HG02759 (cell line): Measurements from ENCODE around the gene LRRC75A.
"Not testable (repeated sequence)": the region's sequence is repeated elsewhere in the genome, so short reads cannot be mapped to it uniquely, and the experiment has no call there.

Experiments used
- ATAC-seq: cut with Tn5 transposase; IDR thresholded peaks from one replicate; pipeline ENCODE4 v1.9.1; 2021; ENCODE audit warnings: mild to moderate bottlenecking, moderate library complexity; ENCODE audit not compliant: unreplicated experiment

LRRC75A gene

DNA sequence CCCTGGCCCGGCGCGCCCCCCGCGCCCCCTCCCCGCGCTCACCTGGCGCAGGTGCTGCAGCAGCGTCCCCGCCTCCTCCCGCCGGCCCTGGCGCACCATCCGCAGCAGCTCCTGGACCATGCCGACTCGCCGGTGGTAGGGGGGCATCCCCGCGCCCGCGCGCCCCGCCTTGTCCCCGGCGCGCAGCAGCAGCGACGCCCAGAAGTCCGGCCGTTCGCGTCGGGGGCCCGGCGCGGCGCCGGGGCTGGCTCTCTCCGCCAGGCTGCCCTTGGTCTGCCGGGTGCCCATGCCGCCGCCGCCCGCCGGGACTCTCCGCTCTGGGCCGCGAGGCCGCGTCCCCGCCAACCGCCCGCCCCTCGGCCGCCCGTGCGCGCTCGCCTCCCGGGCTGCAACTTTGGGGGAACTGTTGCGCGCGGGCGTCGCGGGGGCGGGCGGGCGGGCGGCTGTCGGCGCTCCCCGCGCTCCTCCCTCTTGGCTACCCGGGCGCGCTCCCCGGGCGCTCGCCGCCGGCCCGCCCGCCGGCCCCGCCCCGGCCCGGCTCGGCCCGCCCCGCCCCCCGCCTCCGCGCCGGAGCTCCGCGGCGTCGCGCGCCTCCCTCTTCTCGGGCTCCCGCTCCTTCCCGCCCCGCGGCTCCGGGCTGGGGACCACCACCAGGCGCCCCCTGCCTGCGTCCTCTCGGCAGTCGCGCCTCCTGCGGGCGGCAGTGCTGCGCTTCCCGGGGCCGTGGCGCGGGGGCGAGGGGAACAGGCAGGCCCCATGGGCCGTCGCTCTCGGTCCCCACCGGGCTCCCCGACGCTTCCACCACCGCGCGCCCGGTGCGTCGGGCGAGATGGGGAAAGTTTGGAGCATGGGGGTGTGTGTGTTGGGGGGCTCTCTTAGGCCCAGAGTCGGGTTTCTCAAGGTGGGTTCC is at the start of gene LRRC75A:
TSS of gene LRRC75A (minus strand) at position 491 of the 910 bp plus-strand sequence. CDS start at position 288, 203 bp downstream.
- peak; percentile 75 for ATAC-seq

DNA sequence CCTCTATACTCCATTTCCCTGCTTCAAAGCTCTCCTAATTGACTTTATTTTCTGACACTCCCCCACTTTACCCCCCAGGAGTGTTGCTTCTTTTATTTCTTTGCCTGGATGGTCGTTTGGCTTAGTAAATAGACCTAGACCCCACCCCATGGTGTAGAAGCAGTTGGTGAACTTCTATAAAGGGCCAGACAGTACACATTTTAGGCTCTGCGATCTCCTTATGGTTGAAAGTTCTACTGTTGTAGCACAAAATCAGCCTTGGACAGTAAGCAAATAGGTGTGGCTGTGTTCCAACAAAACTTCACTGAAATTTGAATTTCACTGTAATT is 45.1 kb upstream of the LRRC75A start:
- no peak for ATAC-seq

DNA sequence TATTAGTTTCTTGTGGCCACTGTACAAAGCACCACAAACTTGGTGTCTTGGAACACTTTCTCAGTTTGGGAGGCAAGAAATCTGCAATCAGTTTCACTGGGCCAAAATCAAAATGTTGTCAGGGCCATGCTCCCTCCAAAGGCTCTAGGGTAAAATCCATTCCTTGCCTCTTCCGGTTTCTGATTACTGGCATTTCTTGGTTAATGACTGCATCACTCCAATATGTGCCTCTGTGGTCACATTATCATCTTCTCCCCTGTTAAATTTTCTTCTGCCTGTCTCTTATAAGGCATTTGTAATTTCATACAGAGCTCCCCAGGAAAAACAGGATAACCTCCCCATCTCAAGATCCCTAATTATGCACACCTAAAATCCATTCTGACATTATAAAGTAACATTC is 42.2 kb upstream of the LRRC75A start:
- ATAC-seq = no peak

DNA sequence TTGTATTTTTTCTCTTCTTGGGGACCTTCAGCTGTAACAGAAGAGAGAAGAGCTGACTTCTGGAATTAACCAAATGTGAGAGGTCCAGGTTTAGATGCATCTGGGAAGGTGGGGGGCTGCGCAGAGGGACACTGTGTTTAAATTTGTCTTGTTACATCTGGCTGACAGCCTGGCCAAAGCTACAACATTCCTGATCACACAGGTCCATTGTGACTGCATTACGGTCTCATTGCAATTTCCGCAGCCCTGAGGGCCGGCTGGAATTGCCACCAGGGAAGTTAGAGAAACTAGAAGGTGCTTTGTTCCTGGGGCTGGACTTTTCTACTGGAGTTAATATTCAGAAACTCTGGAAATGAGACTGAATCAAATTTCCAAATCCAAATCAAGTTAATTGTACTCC is 37.9 kb upstream of the LRRC75A start:
- no peak for ATAC-seq

DNA sequence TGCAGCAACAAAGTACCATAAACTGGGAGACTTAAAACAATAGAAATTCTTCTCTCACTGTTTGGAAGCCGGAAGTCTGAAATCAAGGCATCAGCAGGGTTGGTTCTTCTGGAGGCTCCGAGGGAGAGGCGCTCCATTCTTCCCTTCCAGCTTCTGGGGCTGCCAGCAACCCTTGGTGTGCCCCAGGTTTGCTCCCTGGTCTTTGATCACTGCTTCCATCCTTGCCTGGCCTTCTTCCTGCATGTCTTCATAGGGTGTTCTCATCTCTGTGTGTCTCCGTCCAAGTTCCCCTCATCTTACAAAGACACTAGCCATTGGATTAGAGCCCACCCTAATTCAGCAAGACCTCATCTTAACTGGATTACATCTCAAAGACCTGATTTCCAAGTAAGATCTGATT is 35.3 kb upstream of the LRRC75A start:
- ATAC-seq = no peak

GRCh38 chr17:16525556-16525955 is 33.6 kb upstream of the LRRC75A start:
- ATAC-seq = not testable (repeated sequence)

DNA sequence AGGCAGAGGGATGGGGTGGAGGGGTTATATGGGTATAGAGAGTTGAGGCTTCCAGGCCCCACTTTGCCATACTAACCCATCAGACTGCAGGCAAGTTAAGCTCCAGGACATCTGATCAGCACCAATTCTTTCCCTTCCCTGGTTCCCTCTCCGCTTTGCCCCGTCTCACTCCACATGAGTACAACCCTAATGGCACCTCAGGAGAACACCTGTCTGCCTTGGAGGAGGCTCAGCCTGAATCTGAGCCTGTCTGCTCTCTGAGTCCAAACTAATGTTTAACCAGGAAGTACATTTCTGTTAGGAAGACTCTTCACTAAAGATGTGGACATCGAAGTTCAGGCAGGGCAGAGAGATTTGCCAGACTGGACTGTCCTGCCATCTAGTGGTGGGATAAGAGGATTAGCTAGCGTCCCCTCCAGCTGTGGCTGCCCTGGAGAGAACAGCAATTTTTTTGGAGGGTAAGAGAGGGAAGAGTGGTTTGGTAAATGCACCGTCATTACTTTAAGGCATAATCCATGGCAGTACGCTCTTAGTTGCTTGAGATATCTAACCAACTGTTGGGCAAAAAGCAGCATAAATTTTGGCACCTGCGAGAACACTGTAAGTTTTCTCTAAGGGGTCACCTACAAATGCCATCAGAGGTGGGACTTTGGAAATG is 29.2 kb upstream of the LRRC75A start:
- ATAC-seq = no peak

- no peak for ATAC-seq
These were observed 27.0 kb upstream of the LRRC75A start for GRCh38 chr17:16519021-16519420.

GRCh38 chr17:16517477-16517876 is 25.5 kb upstream of the LRRC75A start:
- no peak for ATAC-seq

DNA sequence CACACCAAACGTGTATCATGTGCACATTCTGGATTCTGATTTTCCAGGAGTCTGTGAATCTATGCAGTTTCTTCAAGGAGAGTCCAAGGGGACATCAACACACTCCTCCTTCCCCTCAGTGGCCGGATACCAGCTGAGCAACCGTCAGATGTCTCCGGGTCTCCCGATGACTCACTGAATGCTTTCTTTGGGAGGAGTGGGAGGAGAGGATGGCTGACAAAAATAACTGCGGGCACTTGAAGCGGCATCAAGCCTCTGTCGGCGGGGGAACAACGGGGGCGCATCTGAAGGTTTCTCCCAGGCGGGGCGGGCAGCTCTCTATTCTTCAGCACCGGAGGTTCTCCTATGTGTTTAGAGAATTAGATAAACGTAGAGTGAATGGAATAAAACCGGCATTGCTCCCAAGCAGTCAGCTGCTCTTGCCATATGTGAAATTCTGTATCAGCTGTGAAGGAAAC is 24.6 kb upstream of the LRRC75A start:
- ATAC-seq = no peak

GRCh38 chr17:16515933-16516332 is 23.9 kb upstream of the LRRC75A start:
- ATAC-seq = no peak

DNA sequence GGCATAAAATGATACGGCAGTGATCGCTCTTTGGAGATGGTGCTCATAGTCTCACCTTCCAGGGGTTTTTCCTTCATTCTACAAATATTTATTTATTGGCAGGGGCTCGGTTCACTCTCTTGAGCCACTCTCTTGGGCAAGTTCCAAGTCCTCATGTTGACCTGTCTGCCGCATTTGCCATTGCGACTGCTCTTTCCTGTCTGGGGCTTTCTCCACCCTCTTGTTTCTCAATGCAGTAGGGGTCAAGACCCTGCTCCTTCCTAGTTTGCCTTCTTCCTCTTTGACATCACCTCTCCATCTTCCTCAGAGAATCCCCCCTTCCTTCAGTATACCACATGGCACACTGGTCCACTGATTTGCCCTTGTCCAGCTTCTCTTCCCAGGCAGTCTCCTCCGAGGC is 21.9 kb upstream of the LRRC75A start:
- no peak for ATAC-seq

GRCh38 chr17:16512011-16512410 is 20.0 kb upstream of the LRRC75A start:
- no peak for ATAC-seq

GRCh38 chr17:16511593-16511992 is 19.6 kb upstream of the LRRC75A start:
- no peak for ATAC-seq

DNA sequence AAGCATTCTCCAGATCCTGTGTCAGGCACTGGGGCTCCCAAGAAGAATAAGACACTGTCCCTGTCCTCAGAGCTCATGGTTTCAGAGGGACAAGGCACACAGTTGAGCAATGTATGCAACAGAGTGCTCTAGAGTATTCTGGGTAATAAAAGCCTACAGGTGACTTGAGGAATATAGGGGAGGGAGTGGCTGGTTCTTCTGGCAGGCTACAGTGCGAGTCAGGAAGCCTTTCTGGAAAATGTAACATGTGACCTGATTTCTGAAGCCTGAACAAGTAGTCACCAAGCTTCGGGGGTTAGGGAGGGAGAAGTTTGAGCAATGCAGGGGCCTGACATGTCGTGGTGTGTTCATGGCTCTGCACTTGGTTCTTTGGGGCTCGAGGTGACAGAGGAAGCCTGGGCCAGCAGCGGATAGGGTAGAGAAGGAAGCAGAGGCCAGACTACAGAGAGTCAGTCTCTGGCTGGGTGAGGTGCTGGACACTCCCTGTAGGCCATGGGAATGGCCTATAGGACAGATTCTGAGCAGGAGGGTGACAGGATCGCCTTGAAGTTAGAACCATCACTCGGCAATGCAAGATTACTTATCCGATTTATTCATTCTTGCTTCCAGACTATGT is 16.0 kb upstream of the LRRC75A start:
- ATAC-seq = no peak

DNA sequence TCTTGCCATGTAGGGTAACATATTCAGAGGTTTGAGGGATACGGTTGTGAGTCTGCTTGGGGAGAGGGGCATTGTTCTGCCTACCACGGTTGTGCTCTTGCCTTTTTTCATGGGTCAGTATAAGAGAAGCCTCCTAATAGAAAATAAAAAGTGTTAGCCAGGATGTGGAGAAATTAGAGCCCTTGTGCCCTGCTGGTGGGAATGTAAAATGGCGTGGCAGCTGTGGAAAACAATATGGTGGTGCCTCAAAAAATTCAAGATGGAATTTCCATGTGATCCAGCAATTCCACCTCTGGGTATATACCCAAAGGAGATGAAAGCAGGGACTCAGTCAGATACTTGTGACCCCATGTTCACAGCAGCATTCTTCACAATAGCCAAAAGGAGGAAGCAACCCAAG is 14.2 kb upstream of the LRRC75A start:
- no peak for ATAC-seq

- ATAC-seq = no peak
These were observed 13.0 kb upstream of the LRRC75A start for GRCh38 chr17:16504984-16505383.

DNA sequence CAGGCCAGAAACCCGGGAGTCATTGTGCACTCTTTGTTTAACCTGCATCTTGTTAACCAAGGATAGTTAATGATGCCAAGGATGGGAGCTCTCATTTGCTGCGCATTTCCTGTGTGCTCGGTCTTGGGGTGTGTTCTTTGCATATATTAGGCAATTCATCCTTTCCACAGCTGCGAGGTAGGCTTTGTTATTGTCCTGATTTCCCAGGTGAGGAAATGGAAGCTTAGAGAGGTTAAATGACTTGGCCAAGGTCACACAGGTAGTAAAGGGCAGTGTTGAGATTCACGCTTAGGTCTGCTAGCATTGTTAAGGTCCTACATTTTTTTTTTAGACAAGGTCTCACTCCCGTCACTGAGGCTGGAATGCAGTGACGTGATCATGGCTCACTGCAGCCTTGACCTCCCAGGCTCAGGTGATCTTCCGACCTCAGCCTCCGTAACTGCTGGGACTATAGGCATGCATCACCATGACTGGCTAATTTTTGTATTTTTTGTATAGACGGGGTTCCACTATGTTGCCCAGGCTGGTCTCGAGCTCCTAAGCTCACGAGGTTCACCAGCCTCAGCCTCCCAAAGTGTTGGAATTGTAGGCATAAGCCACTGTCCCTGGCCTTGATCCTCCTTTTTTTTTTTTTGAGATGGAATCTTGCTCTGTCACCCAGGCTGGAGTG is 5.0 kb upstream of the LRRC75A start:
- no peak for ATAC-seq

- no peak for ATAC-seq
These were observed 4.2 kb upstream of the LRRC75A start for GRCh38 chr17:16495980-16496819.

- ATAC-seq = no peak
These were observed 3.6 kb upstream of the LRRC75A start for GRCh38 chr17:16495561-16495960.
